K562 (cell line): ENCODE measurements around the gene PEX5L. TPM values are rescaled to one million over a fixed set of nuclear protein-coding genes. Genes with fewer than 3 reads are reported as not detected.
"Not testable (repeated sequence)": the region's sequence is repeated elsewhere in the genome, so short reads cannot be mapped to it uniquely, and the experiment has no call there.

ENCODE experiments used
- ATAC-seq: fragments of 200-7000 bp; cut with Tn5 transposase; 3 replicates; pipeline ENCODE4 v1.9.1; 2020; ENCODE audit warnings: moderate library complexity
- BruUV-seq: library from RNA; stranded (reverse); fragments of 400-500 nt; replicated peaks from 2 replicates; lab custom pipeline; 2021; lab: Mats Ljungman, UMichigan
- CTCF ChIA-PET: fragments of 300-600 bp; formaldehyde crosslinking; extraction: SDS; loops from one replicate; lab custom pipeline; 2021; ENCODE audit warnings: low intra/inter-chr PET ratio; lab: Yijun Ruan, JAX
- POLR2A ChIA-PET: fragments of 300-600, 350-650 bp; sonication (Branson Sonifier 250); formaldehyde crosslinking; extraction: SDS; loops from one replicate; lab custom pipeline; 2021; ENCODE audit warnings: antibody characterized with exemption, inconsistent platforms; lab: Yijun Ruan, JAX
- DNase-seq, 4 experiments: peaks; one replicate each; pipeline versions ENCODE4 v3.0.0 to v3.0.0-alpha.2; 2011 to 2018; ENCODE audit warnings: low spot score in 3 of 4, mixed read lengths in 3 of 4; ENCODE audit errors: extremely low read depth in 1 of 4
- FAIRE-seq: peaks from 2 replicates; lab custom pipeline; 2011; peaks lifted over from hg19 to GRCh38; lab: Jason Lieb, UNC
- H2AFZ ChIP-seq: 2 replicates; pipeline ENCODE4 v1.6.0; 2011; ENCODE audit warnings: low read depth, low read length, control low read depth, inconsistent platforms
- H3K27ac ChIP-seq: fragments of 200-600 bp; 3 replicates; pipeline ENCODE4 v1.8.0; 2011; ENCODE audit warnings: low read depth, mild to moderate bottlenecking, control low read depth, inconsistent platforms, low read length, moderate library complexity, mixed read lengths; ENCODE audit errors: extremely low read depth
- H3K27me3 ChIP-seq, 2 experiments: fragments of 300-600 bp in 1 of 2; 2 replicates in 1 of 2; 3 replicates in 1 of 2; pipeline versions ENCODE4 v1.6.0 to v1.8.0; 2011; ENCODE audit warnings: inconsistent platforms in 2 of 2, low read length in 2 of 2, mild to moderate bottlenecking in 1 of 2, mixed read lengths in 1 of 2, moderate library complexity in 1 of 2; ENCODE audit not compliant: control insufficient read depth in 2 of 2, insufficient read depth in 2 of 2
- H3K36me3 ChIP-seq: fragments of 300-600 bp; 3 replicates; pipeline ENCODE4 v1.8.0; 2011; ENCODE audit warnings: mild to moderate bottlenecking, low read length, inconsistent platforms; ENCODE audit not compliant: control insufficient read depth, insufficient read depth
- H3K4me1 ChIP-seq, 2 experiments: fragments of 200-600 bp in 1 of 2; replicated peaks in 1 of 2; 2 replicates in 1 of 2; 3 replicates in 1 of 2; pipeline versions ENCODE4 v1.5.1 to v1.8.0; 2011; ENCODE audit warnings: inconsistent platforms in 2 of 2, low read length in 2 of 2, mild to moderate bottlenecking in 1 of 2, mixed read lengths in 1 of 2, moderate library complexity in 1 of 2; ENCODE audit not compliant: control insufficient read depth in 2 of 2, insufficient read depth in 2 of 2
- H3K4me2 ChIP-seq: 2 replicates; pipeline ENCODE4 v1.6.1; 2011; ENCODE audit warnings: low read length, control low read depth, inconsistent platforms, mixed read lengths; ENCODE audit not compliant: insufficient read depth
- H3K4me3 ChIP-seq: fragments of 200-600 bp; sonication (generic), shearing (Covaris generic); 2 replicates; pipeline ENCODE4 v1.5.1; 2016; ENCODE audit warnings: control low read depth, inconsistent platforms
- H3K79me2 ChIP-seq: fragments of 200-600 bp; 3 replicates; pipeline ENCODE4 v1.8.0; 2011; ENCODE audit warnings: low read length, inconsistent platforms; ENCODE audit not compliant: control insufficient read depth, insufficient read depth
- H3K9ac ChIP-seq, 2 experiments: 2 replicates each; pipeline versions ENCODE4 v1.6.0 to v1.6.1; 2011; ENCODE audit warnings: low read depth in 2 of 2, low read length in 2 of 2, control low read depth in 1 of 2, inconsistent platforms in 1 of 2, mild to moderate bottlenecking in 1 of 2, mixed read lengths in 1 of 2; ENCODE audit not compliant: insufficient read depth in 1 of 2
- H3K9me1 ChIP-seq: one replicate; pipeline ENCODE4 v1.6.0; 2011; ENCODE audit warnings: inconsistent platforms, mild to moderate bottlenecking, low read length, moderate library complexity; ENCODE audit not compliant: control insufficient read depth, insufficient read depth
- H3K9me3 ChIP-seq: replicated peaks from 2 replicates; pipeline ENCODE4 v1.5.1; 2011; ENCODE audit warnings: low read depth, low read length, inconsistent platforms; ENCODE audit not compliant: control insufficient read depth, insufficient read depth
- H4K20me1 ChIP-seq: replicated peaks from 2 replicates; pipeline ENCODE4 v1.6.1; 2011; ENCODE audit warnings: low read length, inconsistent platforms, mixed read lengths; ENCODE audit not compliant: control insufficient read depth, insufficient read depth
- CBX5 ChIP-seq: IDR thresholded peaks from 2 replicates; pipeline ENCODE4 v1.6.1; 2014; ENCODE audit warnings: low read depth, borderline replicate concordance
- HES1 ChIP-seq: fragments of 450-650 bp; IDR thresholded peaks from 2 replicates; pipeline ENCODE4 v1.6.1; 2016; ENCODE audit warnings: low read depth, mild to moderate bottlenecking, moderate library complexity
- RBM17 ChIP-seq: fragments of 200-400 bp; formaldehyde crosslinking; IDR thresholded peaks from 2 replicates; pipeline ENCODE4 v1.6.1; 2017; ENCODE audit warnings: low read depth, mild to moderate bottlenecking, low read length, borderline replicate concordance
- SRSF9 ChIP-seq: fragments of 200-400 bp; formaldehyde crosslinking; IDR thresholded peaks from 2 replicates; pipeline ENCODE4 v1.6.1; 2017; ENCODE audit warnings: low read depth, low read length, borderline replicate concordance
- TRIM24 ChIP-seq, 2 experiments: fragments of 450-650 bp; IDR thresholded peaks; 2 replicates each; pipeline ENCODE4 v1.6.1; 2016
- ZNF277 ChIP-seq: fragments of 250-450 bp; sonication (Bioruptor Pico); IDR thresholded peaks from 2 replicates; pipeline ENCODE4 v1.8.0; 2022; ENCODE audit warnings: inconsistent platforms, mild to moderate bottlenecking, moderate library complexity, borderline replicate concordance
- WGBS: fragments of 100-300 bp; shearing (Covaris generic); methylation state at CpG from one replicate; pipeline ENCODE4 v1.1.6; 2016; ENCODE audit warnings: low coverage, mixed read lengths; ENCODE audit not compliant: insufficient coverage; ENCODE audit errors: missing lambda C conversion rate; 5-methylcytosine and 5-hydroxymethylcytosine counted together
- in situ Hi-C: fragments of 300-500 bp; cut with MboI; formaldehyde crosslinking; loops from 4 replicates; pipeline ENCODE4 v1.15.0; 2018; ENCODE audit warnings: inconsistent platforms, mixed read lengths
- intact Hi-C: fragments of 100-400 bp; cut with micrococcal nuclease; formaldehyde crosslinking; loops from 2 replicates; pipeline ENCODE4 v1.14.2; 2022
- polyA plus RNA-seq, 8 experiments: library from polyadenylated mRNA; depleted of rRNA in 4 of 8; stranded (reverse) in 5 of 8; unstranded in 3 of 8; fragments of >200 nt; fragmentation: Nextera tagmentation in 2 of 8; fragmentation: Illumina TruSeq in 1 of 8; extraction: Ambion mirVana in 2 of 8; extraction: Trizol in 1 of 8; gene quantifications; 2 replicates each; pipeline versions ENCODE4 v1.2.1 to v1.2.3, GENCODE V29; 2011 to 2014; ENCODE audit warnings: inconsistent platforms in 1 of 8, missing spikeins in 1 of 8
- total RNA-seq, 7 experiments: library from RNA; depleted of rRNA in 6 of 7; stranded (reverse); fragments of >200 nt in 6 of 7; fragmentation: Illumina TruSeq in 2 of 7; extraction: Trizol in 2 of 7; gene quantifications; 2 replicates each; pipeline versions ENCODE4 v1.2.1 to v1.2.3, GENCODE V29; 2011 to 2021; ENCODE audit warnings: low replicate concordance in 1 of 7

The PEX5L gene
- total and polyA plus RNA-seq, 9 of the 15 experiments (the other 6 are each of a cell fraction or from before 2014, with no cell fraction given), result not detected

- TF ChIP-seq HES1, result no peak
- TF ChIP-seq SRSF9, result no peak
- TF ChIP-seq CBX5, result no peak
- TF ChIP-seq RBM17, result no peak
- TF ChIP-seq ZNF277 (CRISPR knock-in tag), result no peak
- no peak for TF ChIP-seq TRIM24 (IDR thresholded peaks at IDR 0.05)
Observed at GRCh38 chr3:180058238-180058637, 21.5 kb upstream of the PEX5L start (continued).

GRCh38 chr3:180055656-180056055, 18.9 kb upstream of the PEX5L start:
- H3K9me3 ChIP-seq, H3K79me2 ChIP-seq, H3K4me2 ChIP-seq, H3K36me3 ChIP-seq, POLR2A ChIA-PET, ATAC-seq, H4K20me1 ChIP-seq, H3K4me1 ChIP-seq, H2AFZ ChIP-seq, in situ Hi-C loops, FAIRE-seq, DNase-seq, intact Hi-C loops, H3K4me3 ChIP-seq, CTCF ChIA-PET, H3K9me1 ChIP-seq, BruUV-seq, H3K27me3 ChIP-seq, H3K27ac ChIP-seq, H3K9ac ChIP-seq: not testable (repeated sequence)
- WGBS, result 0% methylated on average over 2 of the region's 3 CpGs
